Osteocyte (in vitro differentiated cells): ENCODE results near the gene SPSB4. TPM values are rescaled to one million over a fixed set of nuclear protein-coding genes. Genes with fewer than 3 reads are reported as not detected.

Experiments
- DNase-seq: peaks from one replicate; pipeline ENCODE4 v3.0.0; 2021; ENCODE audit warnings: mixed read lengths; ENCODE audit not compliant: unreplicated experiment; ENCODE audit errors: extremely low spot score
- H3K27ac Mint-ChIP-seq: one replicate; pipeline ENCODE4 v1.8.0; 2021; ENCODE audit warnings: mild to moderate bottlenecking, mixed read lengths; ENCODE audit not compliant: unreplicated experiment
- H3K27me3 Mint-ChIP-seq: one replicate; pipeline ENCODE4 v1.8.0; 2021; ENCODE audit warnings: mixed read lengths; ENCODE audit not compliant: unreplicated experiment
- H3K36me3 Mint-ChIP-seq: one replicate; pipeline ENCODE4 v1.8.0; 2021; ENCODE audit warnings: mixed read lengths; ENCODE audit not compliant: unreplicated experiment
- H3K4me1 Mint-ChIP-seq: one replicate; pipeline ENCODE4 v1.8.0; 2021; ENCODE audit warnings: mixed read lengths; ENCODE audit not compliant: unreplicated experiment
- H3K4me3 Mint-ChIP-seq: one replicate; pipeline ENCODE4 v1.8.0; 2021; ENCODE audit warnings: mild to moderate bottlenecking, moderate library complexity, mixed read lengths; ENCODE audit not compliant: unreplicated experiment
- H3K9me3 Mint-ChIP-seq: one replicate; pipeline ENCODE4 v1.8.0; 2021; ENCODE audit warnings: mixed read lengths; ENCODE audit not compliant: unreplicated experiment
- total RNA-seq: library from RNA; stranded (reverse); gene quantifications from 2 replicates; pipeline ENCODE4 v1.2.1, GENCODE V29; 2021
- TF ChIP-seq, protein P1 (sequence below): fragments of 200-600 bp; sonication (generic); IDR thresholded peaks from 2 replicates; pipeline ENCODE4 v1.5.0; 2021; ENCODE audit warnings: antibody characterized with exemption, mild to moderate bottlenecking, moderate library complexity

SPSB4 gene
- total RNA-seq, 1 donor from 2014 or later = 3.3 TPM

DNA sequence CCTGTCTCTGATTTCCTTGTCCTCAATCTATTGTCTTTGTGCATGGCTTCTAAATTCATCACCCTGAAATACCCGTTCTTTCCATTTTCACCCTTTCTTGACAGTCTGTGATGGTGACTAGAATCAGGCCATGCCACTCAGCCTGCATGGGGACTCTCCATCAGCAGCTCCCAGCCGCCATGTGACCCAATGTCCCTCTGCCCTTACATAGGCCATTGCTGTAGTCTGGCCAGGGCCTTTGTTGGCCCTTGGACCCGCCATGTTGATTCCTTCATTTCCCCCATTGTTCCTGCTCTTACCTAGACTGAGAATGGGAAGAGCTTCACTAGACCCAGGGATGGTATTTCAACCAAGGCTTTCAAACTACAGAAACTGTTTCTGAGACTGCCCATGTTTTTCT lies 45.8 kb downstream of the SPSB4 start:
- no peak overlapping the region for H3K4me3 Mint-ChIP-seq
- peaks cover 3% of the 10 kb centered on the region for H3K9me3 Mint-ChIP-seq
- TF ChIP-seq, protein P1, sequence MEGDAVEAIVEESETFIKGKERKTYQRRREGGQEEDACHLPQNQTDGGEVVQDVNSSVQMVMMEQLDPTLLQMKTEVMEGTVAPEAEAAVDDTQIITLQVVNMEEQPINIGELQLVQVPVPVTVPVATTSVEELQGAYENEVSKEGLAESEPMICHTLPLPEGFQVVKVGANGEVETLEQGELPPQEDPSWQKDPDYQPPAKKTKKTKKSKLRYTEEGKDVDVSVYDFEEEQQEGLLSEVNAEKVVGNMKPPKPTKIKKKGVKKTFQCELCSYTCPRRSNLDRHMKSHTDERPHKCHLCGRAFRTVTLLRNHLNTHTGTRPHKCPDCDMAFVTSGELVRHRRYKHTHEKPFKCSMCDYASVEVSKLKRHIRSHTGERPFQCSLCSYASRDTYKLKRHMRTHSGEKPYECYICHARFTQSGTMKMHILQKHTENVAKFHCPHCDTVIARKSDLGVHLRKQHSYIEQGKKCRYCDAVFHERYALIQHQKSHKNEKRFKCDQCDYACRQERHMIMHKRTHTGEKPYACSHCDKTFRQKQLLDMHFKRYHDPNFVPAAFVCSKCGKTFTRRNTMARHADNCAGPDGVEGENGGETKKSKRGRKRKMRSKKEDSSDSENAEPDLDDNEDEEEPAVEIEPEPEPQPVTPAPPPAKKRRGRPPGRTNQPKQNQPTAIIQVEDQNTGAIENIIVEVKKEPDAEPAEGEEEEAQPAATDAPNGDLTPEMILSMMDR = no peak
- peaks cover 2% of the 10 kb centered on the region for H3K36me3 Mint-ChIP-seq
- peaks cover 22% of the 10 kb centered on the region for H3K4me1 Mint-ChIP-seq
- DNase-seq = no peak
- no peak overlapping the region for H3K27ac Mint-ChIP-seq
- H3K27me3 Mint-ChIP-seq = no peaks in the 10 kb centered on the region

GRCh38 chr3:141100112-141100511 lies 49.0 kb downstream of the SPSB4 start:
- no peak overlapping the region for H3K27ac Mint-ChIP-seq
- DNase-seq = no peak
- H3K36me3 Mint-ChIP-seq = peaks cover 2% of the 10 kb centered on the region
- peaks cover 3% of the 10 kb centered on the region for H3K9me3 Mint-ChIP-seq
- no peak overlapping the region for H3K4me3 Mint-ChIP-seq
- peaks cover 16% of the 10 kb centered on the region for H3K4me1 Mint-ChIP-seq
- H3K27me3 Mint-ChIP-seq = no peaks in the 10 kb centered on the region
- TF ChIP-seq, protein P1 = no peak

DNA sequence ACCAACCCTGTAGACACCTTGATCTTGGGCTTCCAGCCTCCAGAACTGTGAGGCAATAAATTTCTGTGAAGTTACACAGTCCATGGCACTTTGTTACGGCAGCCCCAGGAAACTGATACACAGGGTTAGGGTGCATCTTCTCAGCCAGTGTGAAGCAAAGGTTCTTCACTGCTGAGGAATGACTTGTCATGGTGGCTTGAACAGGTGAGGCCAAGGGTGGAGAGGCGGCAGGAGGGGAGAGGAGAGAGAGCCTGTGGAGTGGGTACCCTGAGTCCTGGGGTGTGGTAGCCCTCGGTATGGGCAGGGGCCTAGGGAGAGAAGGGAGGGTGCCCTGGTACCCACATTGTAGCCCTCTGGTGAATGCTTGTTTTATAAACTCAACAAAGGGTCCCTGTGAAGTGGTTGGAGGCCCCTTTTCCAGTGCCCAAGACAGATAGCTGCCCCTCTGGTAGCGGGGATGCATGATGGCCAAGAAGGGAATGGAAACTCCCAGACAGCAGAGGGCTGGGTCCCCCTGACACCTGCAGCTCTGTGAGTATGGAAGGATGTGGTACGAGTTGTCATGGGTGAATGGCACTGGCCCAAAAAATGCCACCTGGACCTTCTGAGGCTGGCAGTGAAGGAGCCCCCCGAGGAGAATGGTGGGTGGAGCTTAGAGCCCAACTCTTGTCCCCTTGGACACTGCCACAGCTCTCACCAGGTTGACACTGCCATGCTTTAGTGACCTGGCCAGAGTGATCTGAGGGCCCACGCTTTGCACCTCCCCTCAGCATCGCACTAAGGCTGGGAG lies 49.6 kb downstream of the SPSB4 start:
- H3K4me1 Mint-ChIP-seq = peaks cover 14% of the 10 kb centered on the region
- DNase-seq = no peak
- no peak overlapping the region for H3K4me3 Mint-ChIP-seq
- no peak overlapping the region for H3K27ac Mint-ChIP-seq
- TF ChIP-seq, protein P1 = no peak
- peaks cover 2% of the 10 kb centered on the region for H3K36me3 Mint-ChIP-seq
- no peaks in the 10 kb centered on the region for H3K27me3 Mint-ChIP-seq
- H3K9me3 Mint-ChIP-seq = peaks cover 3% of the 10 kb centered on the region

- H3K27me3 Mint-ChIP-seq = no peaks in the 10 kb centered on the region
- H3K4me1 Mint-ChIP-seq = peaks cover 13% of the 10 kb centered on the region
- H3K9me3 Mint-ChIP-seq = peaks cover 3% of the 10 kb centered on the region
- no peak for DNase-seq
- H3K36me3 Mint-ChIP-seq = peaks cover 2% of the 10 kb centered on the region
- H3K4me3 Mint-ChIP-seq = no peak overlapping the region
- no peak overlapping the region for H3K27ac Mint-ChIP-seq
- TF ChIP-seq, protein P1 = no peak
Observed at GRCh38 chr3:141102372-141102771, 51.2 kb downstream of the SPSB4 start.

DNA sequence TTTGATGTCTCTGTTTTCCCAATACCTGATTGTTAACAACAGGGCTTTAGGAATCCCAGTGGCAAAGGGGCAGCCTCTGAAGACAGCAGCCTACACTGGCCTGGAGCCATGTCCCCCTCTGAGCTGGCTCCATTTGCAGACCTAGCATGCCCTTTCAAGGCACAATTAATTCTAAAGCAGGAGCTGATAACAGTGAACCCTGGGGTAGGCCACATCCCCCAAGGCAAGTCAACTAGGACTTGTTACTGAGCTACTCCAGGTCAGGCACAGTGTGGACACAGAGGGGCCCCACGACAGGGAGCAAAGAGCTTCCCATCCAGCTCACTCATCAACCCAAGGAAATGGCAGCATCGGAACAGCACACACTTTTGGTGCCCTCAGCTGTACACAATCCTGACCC lies 51.9 kb downstream of the SPSB4 start:
- H3K27ac Mint-ChIP-seq = no peak overlapping the region
- no peaks in the 10 kb centered on the region for H3K27me3 Mint-ChIP-seq
- TF ChIP-seq, protein P1 = no peak
- peaks cover 3% of the 10 kb centered on the region for H3K9me3 Mint-ChIP-seq
- no peak overlapping the region for H3K4me3 Mint-ChIP-seq
- peaks cover 2% of the 10 kb centered on the region for H3K36me3 Mint-ChIP-seq
- peaks cover 13% of the 10 kb centered on the region for H3K4me1 Mint-ChIP-seq
- DNase-seq = no peak
